Chondrocyte (in vitro differentiated cells): ENCODE measurements around the gene HMCES. TPM values are rescaled to one million over a fixed set of nuclear protein-coding genes. Genes with fewer than 3 reads are reported as not detected.
"Not testable (repeated sequence)": the region's sequence is repeated elsewhere in the genome, so short reads cannot be mapped to it uniquely, and the experiment has no call there.

Experiments used
- DNase-seq: peaks from one replicate; pipeline ENCODE4 v3.0.0; 2021; ENCODE audit warnings: mixed read lengths, low spot score
- H3K27ac Mint-ChIP-seq: one replicate; pipeline ENCODE4 v1.8.0; 2021; ENCODE audit warnings: mild to moderate bottlenecking, moderate library complexity, mixed read lengths; ENCODE audit not compliant: unreplicated experiment
- H3K27me3 Mint-ChIP-seq: 2 replicates; pipeline ENCODE4 v1.8.0; 2021; ENCODE audit warnings: low read depth, mixed read lengths
- H3K36me3 Mint-ChIP-seq: 2 replicates; pipeline ENCODE4 v1.8.0; 2021; ENCODE audit warnings: low read depth, mixed read lengths
- H3K4me1 Mint-ChIP-seq: 2 replicates; pipeline ENCODE4 v1.8.0; 2021; ENCODE audit warnings: low read depth, mild to moderate bottlenecking, mixed read lengths
- H3K4me3 Mint-ChIP-seq: one replicate; pipeline ENCODE4 v1.8.0; 2021; ENCODE audit warnings: mild to moderate bottlenecking, moderate library complexity, mixed read lengths; ENCODE audit not compliant: unreplicated experiment
- H3K9me3 Mint-ChIP-seq: 2 replicates; pipeline ENCODE4 v1.8.0; 2021; ENCODE audit warnings: low read depth, mixed read lengths
- CTCF ChIP-seq: fragments of 200-600 bp; sonication (generic); IDR thresholded peaks from 2 replicates; pipeline ENCODE4 v1.5.0; 2021; ENCODE audit warnings: antibody characterized with exemption, mild to moderate bottlenecking, moderate library complexity
- total RNA-seq: library from RNA; stranded (reverse); gene quantifications from 3 replicates; pipeline ENCODE4 v1.2.1, GENCODE V29; 2021

The HMCES gene
- total RNA-seq, 1 donor from 2014 or later = 25.9 TPM

GRCh38 chr3:129259612-129260477 is 18.8 kb upstream of the HMCES start:
- Mint-ChIP-seq H3K27ac (peak overlapping the region; percentile 63), H3K9me3 (no peaks in the 10 kb centered on the region), H3K36me3 (peaks cover 62% of the 10 kb centered on the region), H3K4me3 (no peak overlapping the region), H3K4me1 (no peaks in the 10 kb centered on the region), H3K27me3 (no peaks in the 10 kb centered on the region)
- DNase-seq = peak; percentile 37
- TF ChIP-seq CTCF = no peak

GRCh38 chr3:129260606-129261005 is 18.1 kb upstream of the HMCES start:
- peaks cover 59% of the 10 kb centered on the region for H3K36me3 Mint-ChIP-seq

DNA sequence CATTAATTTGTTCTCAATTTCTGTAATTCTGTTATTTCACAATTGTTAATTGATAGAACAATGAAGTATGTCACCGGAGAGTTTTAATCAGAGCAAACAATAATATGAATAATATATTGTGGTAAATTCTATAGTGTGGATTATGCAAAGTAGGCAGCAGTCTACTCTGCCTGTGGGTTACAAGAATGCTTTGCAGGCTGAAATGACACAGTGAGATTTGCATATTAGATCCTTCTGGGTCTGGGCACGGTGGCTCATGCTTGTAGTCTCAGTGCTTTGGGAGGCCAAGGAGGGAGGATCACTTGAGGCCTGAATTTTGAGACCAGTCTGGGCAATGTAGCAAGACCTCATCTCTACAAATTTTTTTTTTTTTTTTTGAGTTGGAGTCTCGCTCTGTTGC is 16.8 kb upstream of the HMCES start:
- no peaks in the 10 kb centered on the region for H3K27me3 Mint-ChIP-seq

More at GRCh38 chr3:129260606-129261005, 18.1 kb upstream of the HMCES start:
- H3K9me3 Mint-ChIP-seq = no peaks in the 10 kb centered on the region
- H3K4me3 Mint-ChIP-seq = no peak overlapping the region
- H3K27ac Mint-ChIP-seq = no peak overlapping the region
- peak; percentile 68 for DNase-seq
- H3K27me3 Mint-ChIP-seq = no peaks in the 10 kb centered on the region
- TF ChIP-seq CTCF = no peak
- no peaks in the 10 kb centered on the region for H3K4me1 Mint-ChIP-seq

DNA sequence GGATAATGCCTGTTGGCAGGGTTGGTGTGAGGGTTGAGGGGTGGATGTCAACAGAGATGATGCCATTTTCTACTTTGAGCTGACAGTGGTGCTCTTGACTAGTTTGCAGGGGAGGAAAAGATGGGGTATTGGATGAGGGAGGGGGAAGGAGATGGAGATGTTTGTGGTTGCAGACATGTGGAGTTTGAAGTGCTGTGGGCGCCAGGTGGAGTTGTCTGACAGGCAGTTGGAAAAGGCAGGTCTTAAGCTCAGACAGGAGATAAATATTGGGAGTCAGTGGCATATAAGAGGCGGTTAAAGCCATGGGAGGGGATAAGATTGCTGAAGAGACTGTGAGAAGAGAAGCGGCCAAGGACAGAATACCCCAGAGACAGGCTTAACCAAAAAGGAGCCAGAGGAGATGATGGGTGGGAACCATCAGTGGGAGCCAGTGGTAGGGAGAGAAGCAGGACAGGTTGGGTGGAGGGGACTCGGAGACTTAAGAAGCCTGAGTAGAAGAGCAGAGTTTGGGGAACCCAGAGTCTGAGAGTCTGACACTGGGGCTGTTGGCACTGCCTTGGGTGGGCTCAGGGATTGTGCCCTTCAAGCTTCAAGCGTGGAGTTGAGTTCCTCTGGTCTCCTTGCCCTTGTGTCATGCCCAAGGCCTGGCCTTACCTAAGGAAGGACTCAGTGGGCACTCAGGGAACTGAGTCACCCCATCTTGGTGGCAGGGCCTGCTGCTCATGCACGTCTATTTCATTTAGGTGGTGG is 15.3 kb upstream of the HMCES start:
- Mint-ChIP-seq H3K4me1 (no peaks in the 10 kb centered on the region), H3K36me3 (peaks cover 59% of the 10 kb centered on the region), H3K27ac (peak overlapping the region; percentile 39), H3K4me3 (no peak overlapping the region), H3K9me3 (no peaks in the 10 kb centered on the region), H3K27me3 (no peaks in the 10 kb centered on the region)
- DNase-seq = peak; percentile 63
- TF ChIP-seq CTCF = no peak

More for the DNA sequence above, 16.8 kb upstream of the HMCES start:
- H3K4me1 Mint-ChIP-seq = no peaks in the 10 kb centered on the region
- no peak overlapping the region for H3K4me3 Mint-ChIP-seq
- TF ChIP-seq CTCF = no peak
- peaks cover 60% of the 10 kb centered on the region for H3K36me3 Mint-ChIP-seq
- no peak overlapping the region for H3K27ac Mint-ChIP-seq
- DNase-seq = peak; percentile 4
- no peaks in the 10 kb centered on the region for H3K9me3 Mint-ChIP-seq

DNA sequence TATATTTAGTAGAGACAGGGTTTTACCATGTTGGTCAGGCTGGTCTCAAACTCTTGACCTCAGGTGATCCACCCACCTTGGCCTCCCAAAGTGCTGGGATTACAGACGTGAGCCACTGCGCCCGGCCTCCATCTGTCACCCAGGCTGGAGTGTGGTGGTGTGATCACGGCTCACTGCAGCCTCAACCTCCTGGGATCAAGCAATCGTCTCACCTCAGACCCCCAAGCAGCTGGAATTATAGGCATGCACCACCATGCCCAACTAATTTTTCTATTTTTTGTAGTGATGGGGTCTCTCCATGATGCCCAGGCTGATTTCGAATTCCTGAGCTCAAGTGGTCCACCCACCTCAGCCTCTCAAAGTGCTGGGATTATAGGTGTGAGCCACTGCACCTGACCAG is 13.7 kb upstream of the HMCES start:
- H3K9me3 Mint-ChIP-seq, H3K27ac Mint-ChIP-seq, DNase-seq, H3K4me3 Mint-ChIP-seq, H3K4me1 Mint-ChIP-seq, H3K27me3 Mint-ChIP-seq: not testable (repeated sequence)
- H3K36me3 Mint-ChIP-seq = peaks cover 61% of the 10 kb centered on the region
